H9 (cell line): ENCODE measurements around the gene NTMT2. TPM values are rescaled to one million over a fixed set of nuclear protein-coding genes. Genes with fewer than 3 reads are reported as not detected.

ENCODE experiments used
- DNase-seq: peaks from one replicate; pipeline ENCODE4 v3.0.0-alpha.2; 2017
- H2AFZ ChIP-seq: one replicate; pipeline ENCODE4 v1.6.1; 2013; ENCODE audit warnings: mild to moderate bottlenecking, low read length, control low read depth, moderate library complexity
- H2AK5ac ChIP-seq: 2 replicates; pipeline ENCODE4 v1.6.1; 2013; ENCODE audit warnings: low read length, control low read depth, mixed read lengths; ENCODE audit not compliant: insufficient read length
- H2BK120ac ChIP-seq: one replicate; pipeline ENCODE4 v1.6.1; 2013; ENCODE audit warnings: low read depth, mild to moderate bottlenecking, low read length, control low read depth, inconsistent platforms; ENCODE audit not compliant: poor library complexity, severe bottlenecking
- H2BK12ac ChIP-seq: 2 replicates; pipeline ENCODE4 v1.6.1; 2013; ENCODE audit warnings: low read length, control low read depth, mixed read lengths, low read depth; ENCODE audit not compliant: insufficient read length
- H2BK15ac ChIP-seq: 2 replicates; pipeline ENCODE4 v1.6.1; 2013; ENCODE audit warnings: low read depth, low read length, control low read depth
- H2BK20ac ChIP-seq: one replicate; pipeline ENCODE4 v1.6.1; 2013; ENCODE audit warnings: low read depth, mild to moderate bottlenecking, low read length, control low read depth, inconsistent platforms; ENCODE audit not compliant: poor library complexity, severe bottlenecking
- H2BK5ac ChIP-seq: 2 replicates; pipeline ENCODE4 v1.6.1; 2013; ENCODE audit warnings: low read length, control low read depth, mixed read lengths; ENCODE audit not compliant: insufficient read length
- H3K14ac ChIP-seq: 2 replicates; pipeline ENCODE4 v1.6.1; 2013; ENCODE audit warnings: low read length, control low read depth; ENCODE audit not compliant: insufficient read depth
- H3K18ac ChIP-seq: 2 replicates; pipeline ENCODE4 v1.6.1; 2013; ENCODE audit warnings: low read depth, mild to moderate bottlenecking, mixed read lengths, low read length, control low read depth; ENCODE audit not compliant: insufficient read length
- H3K23ac ChIP-seq: 2 replicates; pipeline ENCODE4 v1.6.1; 2013; ENCODE audit warnings: low read length, control low read depth, mixed read lengths, low read depth; ENCODE audit not compliant: insufficient read length
- H3K23me2 ChIP-seq: 2 replicates; pipeline ENCODE4 v1.6.1; 2013; ENCODE audit warnings: low read depth, mild to moderate bottlenecking, mixed read lengths, low read length, control low read depth; ENCODE audit not compliant: insufficient read length, poor library complexity, severe bottlenecking
- H3K27ac ChIP-seq: 2 replicates; pipeline ENCODE4 v1.5.1; 2013; ENCODE audit warnings: low read length, control low read depth, mixed read lengths, low read depth; ENCODE audit not compliant: insufficient read length
- H3K27me3 ChIP-seq: 2 replicates; pipeline ENCODE4 v1.6.1; 2013; ENCODE audit warnings: low read length, control low read depth, inconsistent platforms; ENCODE audit not compliant: insufficient read depth
- H3K4ac ChIP-seq: 2 replicates; pipeline ENCODE4 v1.6.1; 2013; ENCODE audit warnings: low read depth, mild to moderate bottlenecking, control low read depth, inconsistent platforms, low read length, moderate library complexity
- H3K4me1 ChIP-seq: 2 replicates; pipeline ENCODE4 v1.6.1; 2013; ENCODE audit warnings: low read length, control low read depth, inconsistent platforms; ENCODE audit not compliant: insufficient read depth
- H3K4me2 ChIP-seq: 2 replicates; pipeline ENCODE4 v1.6.1; 2013; ENCODE audit warnings: low read length, control low read depth, mixed read lengths; ENCODE audit not compliant: insufficient read length, insufficient read depth
- H3K56ac ChIP-seq: 2 replicates; pipeline ENCODE4 v1.6.1; 2013; ENCODE audit warnings: low read depth, mild to moderate bottlenecking, mixed read lengths, low read length, control low read depth; ENCODE audit not compliant: insufficient read length
- H3K79me1 ChIP-seq: 2 replicates; pipeline ENCODE4 v1.6.1; 2013; ENCODE audit warnings: low read depth, mild to moderate bottlenecking, moderate library complexity, low read length, control low read depth, inconsistent platforms; ENCODE audit not compliant: insufficient read depth, poor library complexity, severe bottlenecking
- H3K79me2 ChIP-seq: 2 replicates; pipeline ENCODE4 v1.6.1; 2013; ENCODE audit warnings: low read length, control low read depth, inconsistent platforms; ENCODE audit not compliant: insufficient read depth
- H3K9ac ChIP-seq: 2 replicates; pipeline ENCODE4 v1.6.1; 2013; ENCODE audit warnings: low read length, control low read depth, mixed read lengths; ENCODE audit not compliant: insufficient read length; ENCODE audit errors: extremely low read depth
- H3K9me3 ChIP-seq: one replicate; pipeline ENCODE4 v1.6.1; 2013; ENCODE audit warnings: low read depth, low read length, inconsistent platforms; ENCODE audit not compliant: control insufficient read depth
- H3T11ph ChIP-seq: one replicate; pipeline ENCODE4 v1.6.1; 2013; ENCODE audit warnings: mild to moderate bottlenecking, low read length, control low read depth, inconsistent platforms
- H4K20me1 ChIP-seq: one replicate; pipeline ENCODE4 v1.6.1; 2013; ENCODE audit not compliant: control insufficient read depth, insufficient read length, insufficient read depth
- H4K5ac ChIP-seq: 2 replicates; pipeline ENCODE4 v1.6.1; 2013; ENCODE audit warnings: low read depth, mild to moderate bottlenecking, mixed read lengths, low read length, control low read depth; ENCODE audit not compliant: insufficient read length
- H4K8ac ChIP-seq: replicated peaks from 2 replicates; pipeline ENCODE4 v1.6.1; 2013; ENCODE audit warnings: low read length, control low read depth, mixed read lengths, low read depth; ENCODE audit not compliant: insufficient read length
- H4K91ac ChIP-seq: 2 replicates; pipeline ENCODE4 v1.6.1; 2013; ENCODE audit warnings: low read depth, mild to moderate bottlenecking, moderate library complexity, mixed read lengths, low read length, control low read depth; ENCODE audit not compliant: insufficient read length
- H3K27ac Mint-ChIP-seq, 3 experiments: 2 replicates in 2 of 3; 3 replicates in 1 of 3; pipeline ENCODE4 v1.8.0; 2020 to 2021; ENCODE audit warnings: mixed read lengths in 3 of 3, mild to moderate bottlenecking in 1 of 3, moderate library complexity in 1 of 3
- H3K27me3 Mint-ChIP-seq: 2 replicates; pipeline ENCODE4 v1.8.0; 2021; ENCODE audit warnings: low read depth, mild to moderate bottlenecking, moderate library complexity, mixed read lengths
- H3K36me3 Mint-ChIP-seq, 3 experiments: 2 replicates in 2 of 3; 3 replicates in 1 of 3; pipeline ENCODE4 v1.8.0; 2020 to 2021; ENCODE audit warnings: low read depth in 3 of 3, mixed read lengths in 3 of 3; ENCODE audit not compliant: insufficient read depth in 1 of 3
- H3K4me1 Mint-ChIP-seq, 2 experiments: 2 replicates each; pipeline ENCODE4 v1.8.0; 2020; ENCODE audit warnings: mixed read lengths in 2 of 2
- H3K4me3 Mint-ChIP-seq, 2 experiments: 2 replicates in 1 of 2; 3 replicates in 1 of 2; pipeline ENCODE4 v1.8.0; 2020 to 2021; ENCODE audit warnings: mild to moderate bottlenecking in 2 of 2, mixed read lengths in 2 of 2, moderate library complexity in 1 of 2
- H3K9me3 Mint-ChIP-seq, 2 experiments: 2 replicates in 1 of 2; 3 replicates in 1 of 2; pipeline ENCODE4 v1.8.0; 2020; ENCODE audit warnings: mild to moderate bottlenecking in 2 of 2, mixed read lengths in 2 of 2, moderate library complexity in 1 of 2
- total RNA-seq: library from RNA; stranded (reverse); gene quantifications from 2 replicates; pipeline ENCODE4 v1.2.1, GENCODE V29; 2021
- TF ChIP-seq, protein P1 (sequence below): fragments of 200-600 bp; sonication (generic); conservative IDR thresholded peaks from 3 replicates; pipeline ENCODE4 v1.8.0; 2021; ENCODE audit warnings: antibody characterized with exemption, mild to moderate bottlenecking

NTMT2 gene
- total RNA-seq, 1 experiment from 2014 or later, result 0.28 TPM

- Histone ChIP-seq H3K79me2 (no peaks in the 10 kb centered on the region), H3K27ac (no peak overlapping the region), H3K4me2 (no peak overlapping the region), H3K9ac (no peak overlapping the region), H4K8ac (no peak overlapping the region), H3K79me1 (no peaks in the 10 kb centered on the region), H3K4me1 (no peaks in the 10 kb centered on the region; the same call in 1 of the 2 replicates), H4K5ac (no peak overlapping the region), H3K14ac (no peak overlapping the region), H3T11ph (no peak overlapping the region), H2BK5ac (no peak overlapping the region), H4K20me1 (no peaks in the 10 kb centered on the region), H3K4ac (no peak overlapping the region), H2BK20ac (no peak overlapping the region), H4K91ac (no peak overlapping the region), H3K9me3 (no peaks in the 10 kb centered on the region), H2AFZ (no peak overlapping the region), H3K27me3 (no peaks in the 10 kb centered on the region; the same call in 1 of the 2 replicates), H3K23me2 (no peaks in the 10 kb centered on the region), H3K23ac (no peak overlapping the region), H2AK5ac (no peak overlapping the region), H2BK120ac (no peak overlapping the region), H2BK12ac (no peak overlapping the region), H2BK15ac (no peak overlapping the region), H3K18ac (no peak overlapping the region), H3K56ac (no peak overlapping the region)
- no peak overlapping the region for H3K27ac Mint-ChIP-seq
- H3K36me3 Mint-ChIP-seq, result no peaks in the 10 kb centered on the region
- TF ChIP-seq, protein P1, sequence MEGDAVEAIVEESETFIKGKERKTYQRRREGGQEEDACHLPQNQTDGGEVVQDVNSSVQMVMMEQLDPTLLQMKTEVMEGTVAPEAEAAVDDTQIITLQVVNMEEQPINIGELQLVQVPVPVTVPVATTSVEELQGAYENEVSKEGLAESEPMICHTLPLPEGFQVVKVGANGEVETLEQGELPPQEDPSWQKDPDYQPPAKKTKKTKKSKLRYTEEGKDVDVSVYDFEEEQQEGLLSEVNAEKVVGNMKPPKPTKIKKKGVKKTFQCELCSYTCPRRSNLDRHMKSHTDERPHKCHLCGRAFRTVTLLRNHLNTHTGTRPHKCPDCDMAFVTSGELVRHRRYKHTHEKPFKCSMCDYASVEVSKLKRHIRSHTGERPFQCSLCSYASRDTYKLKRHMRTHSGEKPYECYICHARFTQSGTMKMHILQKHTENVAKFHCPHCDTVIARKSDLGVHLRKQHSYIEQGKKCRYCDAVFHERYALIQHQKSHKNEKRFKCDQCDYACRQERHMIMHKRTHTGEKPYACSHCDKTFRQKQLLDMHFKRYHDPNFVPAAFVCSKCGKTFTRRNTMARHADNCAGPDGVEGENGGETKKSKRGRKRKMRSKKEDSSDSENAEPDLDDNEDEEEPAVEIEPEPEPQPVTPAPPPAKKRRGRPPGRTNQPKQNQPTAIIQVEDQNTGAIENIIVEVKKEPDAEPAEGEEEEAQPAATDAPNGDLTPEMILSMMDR, result no peak
- H3K9me3 Mint-ChIP-seq, result no peaks in the 10 kb centered on the region
- peaks cover 11 to 15% of the 10 kb centered on the region in 2 experiments for H3K4me1 Mint-ChIP-seq
- DNase-seq, result no peak
- H3K27me3 Mint-ChIP-seq, result no peaks in the 10 kb centered on the region
- H3K4me3 Mint-ChIP-seq, result no peak overlapping the region
Measured at GRCh38 chr1:170200161-170200560, 54.4 kb downstream of the NTMT2 start.
